ENCODE measurements around the gene HAPLN3. TPM values are rescaled to one million over a fixed set of nuclear protein-coding genes. Genes with fewer than 3 reads are reported as not detected.
A peak's percentile ranks its signal among the peaks of the same experiment; 100 is the strongest.

HAPLN3 gene
- total RNA-seq, 4 donors from 2014 or later = 4.5 to 7.0 (median 5.1) TPM

GRCh38 chr15:88918738-88919137 is 23.4 kb upstream of the HAPLN3 start:
- H3K4me3 ChIP-seq (ENCODE audit: low read depth, poor library complexity, severe bottlenecking) = no peak overlapping the region
- intact Hi-C loops (cut with DNase I; ENCODE audit: low total_unique reads) = no loop called here
- DNase-seq (ENCODE audit: low spot score in 2 of 2) = peak; percentile 84 to 97
- WGBS, 2 donors = 10 to 20% methylated on average over 4 of the region's 4 CpGs
- TF ChIP-seq CTCF (IDR thresholded peaks at IDR 0.05) (no peak), POLR2A (IDR thresholded peaks at IDR 0.05) (no peak)

GRCh38 chr15:88917760-88918159 is 22.4 kb upstream of the HAPLN3 start:
- intact Hi-C loops (cut with DNase I; ENCODE audit: low total_unique reads) = no loop called here
- WGBS, 2 donors = 91 to 93% methylated on average over 5 of the region's 5 CpGs
- TF ChIP-seq CTCF (IDR thresholded peaks at IDR 0.05) (no peak), POLR2A (IDR thresholded peaks at IDR 0.05) (no peak)
- H3K4me3 ChIP-seq (ENCODE audit: low read depth, poor library complexity, severe bottlenecking) = no peak overlapping the region
- peak in 1 of 2 donors; percentile 50 for DNase-seq (ENCODE audit: low spot score in 2 of 2)

GRCh38 chr15:88915354-88915753 is 20.0 kb upstream of the HAPLN3 start:
- DNase-seq (ENCODE audit: low spot score in 2 of 2) = peak in 1 of 2 donors; percentile 42
- H3K4me3 ChIP-seq (ENCODE audit: low read depth, poor library complexity, severe bottlenecking) = no peak overlapping the region
- TF ChIP-seq CTCF (IDR thresholded peaks at IDR 0.05) (no peak), POLR2A (IDR thresholded peaks at IDR 0.05) (no peak)
- 92 to 98% methylated on average over 10 of the region's 10 CpGs for WGBS, 2 donors
- intact Hi-C loops (cut with DNase I; ENCODE audit: low total_unique reads) = no loop called here

GRCh38 chr15:88913850-88914169 is 18.5 kb upstream of the HAPLN3 start:
- TF ChIP-seq CTCF (IDR thresholded peaks at IDR 0.05) = no peak
- no peak for TF ChIP-seq POLR2A (IDR thresholded peaks at IDR 0.05)
- WGBS, 2 donors = 48 to 59% methylated on average over 4 of the region's 4 CpGs
- intact Hi-C loops (cut with DNase I; ENCODE audit: low total_unique reads) = no loop called here
- DNase-seq (ENCODE audit: low spot score in 2 of 2) = no peak
- no peak overlapping the region for H3K4me3 ChIP-seq (ENCODE audit: low read depth, poor library complexity, severe bottlenecking)

- intact Hi-C loops (cut with DNase I; ENCODE audit: low total_unique reads) = no loop called here
- DNase-seq (ENCODE audit: low spot score in 2 of 2) = peak; percentile 71 to 96
- peak within 1 kb of the TSS; percentile 48 for H3K4me3 ChIP-seq (ENCODE audit: low read depth, poor library complexity, severe bottlenecking)
- TF ChIP-seq POLR2A (IDR thresholded peaks at IDR 0.05) (no peak), CTCF (IDR thresholded peaks at IDR 0.05) (no peak)
- 0 to 1% methylated on average over 26 to 41 of the region's 67 CpGs for WGBS, 2 donors
Measured at GRCh38 chr15:88913017-88913849, 17.9 kb upstream of the HAPLN3 start, which contains the start of gene MFGE8. Gene MFGE8, minus strand, starts transcription at chr15:88913379. Its CDS starts 60 bp downstream, at chr15:88913319.
